ENCODE data around the gene ERBB2.

DNA sequence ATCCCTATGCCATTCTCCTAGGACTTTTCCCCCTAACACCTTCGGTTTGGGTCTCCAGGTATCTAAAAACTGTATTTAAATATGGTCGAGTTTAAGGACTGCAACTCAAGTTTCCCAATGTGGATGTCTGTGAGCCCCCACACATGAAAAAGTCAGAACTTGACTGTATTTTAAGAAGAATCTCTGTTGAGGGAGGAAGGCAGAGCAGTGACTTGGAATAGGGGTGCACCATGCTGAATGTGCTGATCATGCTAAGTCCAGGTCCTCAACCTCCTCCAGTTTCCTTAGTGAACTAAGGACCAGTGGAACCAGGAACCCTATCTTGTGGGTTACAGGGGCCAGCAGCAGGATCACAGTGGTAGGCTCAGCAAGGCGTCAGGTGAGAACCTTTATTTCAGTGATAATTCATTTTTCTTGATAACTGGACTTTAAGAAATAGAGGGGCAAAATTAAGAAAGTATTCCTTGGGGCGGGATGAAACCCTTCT, 57.4 kb downstream of the ERBB2 start:
- TF ChIP-seq, protein P1, sequence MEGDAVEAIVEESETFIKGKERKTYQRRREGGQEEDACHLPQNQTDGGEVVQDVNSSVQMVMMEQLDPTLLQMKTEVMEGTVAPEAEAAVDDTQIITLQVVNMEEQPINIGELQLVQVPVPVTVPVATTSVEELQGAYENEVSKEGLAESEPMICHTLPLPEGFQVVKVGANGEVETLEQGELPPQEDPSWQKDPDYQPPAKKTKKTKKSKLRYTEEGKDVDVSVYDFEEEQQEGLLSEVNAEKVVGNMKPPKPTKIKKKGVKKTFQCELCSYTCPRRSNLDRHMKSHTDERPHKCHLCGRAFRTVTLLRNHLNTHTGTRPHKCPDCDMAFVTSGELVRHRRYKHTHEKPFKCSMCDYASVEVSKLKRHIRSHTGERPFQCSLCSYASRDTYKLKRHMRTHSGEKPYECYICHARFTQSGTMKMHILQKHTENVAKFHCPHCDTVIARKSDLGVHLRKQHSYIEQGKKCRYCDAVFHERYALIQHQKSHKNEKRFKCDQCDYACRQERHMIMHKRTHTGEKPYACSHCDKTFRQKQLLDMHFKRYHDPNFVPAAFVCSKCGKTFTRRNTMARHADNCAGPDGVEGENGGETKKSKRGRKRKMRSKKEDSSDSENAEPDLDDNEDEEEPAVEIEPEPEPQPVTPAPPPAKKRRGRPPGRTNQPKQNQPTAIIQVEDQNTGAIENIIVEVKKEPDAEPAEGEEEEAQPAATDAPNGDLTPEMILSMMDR (IDR thresholded peaks at IDR 0.05; ENCODE audit: low read length): no peak
- TF ChIP-seq EZH2 (optimal IDR thresholded peaks at IDR 0.05; ENCODE audit: low read depth, low read length): no peak
- no peak for TF ChIP-seq EZH2phosphoT487 (IDR thresholded peaks at IDR 0.05; ENCODE audit: low read length)
